Fibroblast of pulmonary artery (primary cell): ENCODE measurements around the gene ZNF444.
"Not testable (repeated sequence)": the region's sequence is repeated elsewhere in the genome, so short reads cannot be mapped to it uniquely, and the experiment has no call there.

Experiments used
- DNase-seq: peaks from one replicate; pipeline ENCODE4 v3.0.0-alpha.2; 2010; ENCODE audit warnings: low read depth
- H3K4me3 ChIP-seq: replicated peaks from 2 replicates; pipeline ENCODE4 v1.5.1; 2011; ENCODE audit warnings: low read depth, mild to moderate bottlenecking, control low read depth, low read length, moderate library complexity
- CTCF ChIP-seq: IDR thresholded peaks from 2 replicates; pipeline ENCODE4 v1.5.1; 2011; ENCODE audit warnings: mild to moderate bottlenecking, control low read depth, low read length, inconsistent platforms; ENCODE audit errors: missing control alignments

ZNF444 gene

GRCh38 chr19:56097776-56098175 is 43.3 kb upstream of the ZNF444 start:
- no peak for DNase-seq
- H3K4me3 ChIP-seq = no peak overlapping the region
- TF ChIP-seq CTCF = no peak

GRCh38 chr19:56098237-56098636 is 42.9 kb upstream of the ZNF444 start:
- not testable (repeated sequence) for H3K4me3 ChIP-seq

GRCh38 chr19:56098731-56099568 is 42.1 kb upstream of the ZNF444 start:
- no peak overlapping the region for H3K4me3 ChIP-seq
- TF ChIP-seq CTCF = no peak
- DNase-seq = no peak

More at GRCh38 chr19:56098237-56098636, 42.9 kb upstream of the ZNF444 start:
- not testable (repeated sequence) for DNase-seq

GRCh38 chr19:56099638-56100539 is 41.2 kb upstream of the ZNF444 start:
- no peak overlapping the region for H3K4me3 ChIP-seq
- TF ChIP-seq CTCF = no peak
- DNase-seq = no peak

- no peak for TF ChIP-seq CTCF
- no peak for DNase-seq
Observed at GRCh38 chr19:56101095-56101494, 40.0 kb upstream of the ZNF444 start.

GRCh38 chr19:56101746-56102535 is 39.1 kb upstream of the ZNF444 start:
- H3K4me3 ChIP-seq = no peak overlapping the region
- DNase-seq = no peak
- TF ChIP-seq CTCF = no peak

More at GRCh38 chr19:56101095-56101494, 40.0 kb upstream of the ZNF444 start:
- no peak overlapping the region for H3K4me3 ChIP-seq
